ENCODE results near the gene CCL20. TPM values are rescaled to one million over a fixed set of nuclear protein-coding genes. Genes with fewer than 3 reads are reported as not detected.
"Not testable (repeated sequence)": the region's sequence is repeated elsewhere in the genome, so short reads cannot be mapped to it uniquely, and the experiment has no call there.

The CCL20 gene
- total RNA-seq, 2 experiments from 2014 or later: 0.37 TPM; not detected in 1

GRCh38 chr2:227783404-227784138 is 30.1 kb upstream of the CCL20 start:
- Mint-ChIP-seq H3K27me3 (peaks cover 8% of the 10 kb centered on the region), H3K9me3 (no peaks in the 10 kb centered on the region), H3K4me3 (peak overlapping the region; percentile 72), H3K36me3 (ENCODE audit: low read depth) (no peaks in the 10 kb centered on the region), H3K4me1 (peaks cover 10% of the 10 kb centered on the region), H3K27ac (peak overlapping the region; percentile 88)
- ChIA-PET POLR2A (no interaction called here), CTCF (interaction anchor here (0.6 to 1.5 kb wide), 5 partner anchors 8 to 1352 kb away, joined by 3 to 4 read pairs (median 3); no protein-coding TSS in a partner anchor)
- peak; percentile 18 for DNase-seq

DNA sequence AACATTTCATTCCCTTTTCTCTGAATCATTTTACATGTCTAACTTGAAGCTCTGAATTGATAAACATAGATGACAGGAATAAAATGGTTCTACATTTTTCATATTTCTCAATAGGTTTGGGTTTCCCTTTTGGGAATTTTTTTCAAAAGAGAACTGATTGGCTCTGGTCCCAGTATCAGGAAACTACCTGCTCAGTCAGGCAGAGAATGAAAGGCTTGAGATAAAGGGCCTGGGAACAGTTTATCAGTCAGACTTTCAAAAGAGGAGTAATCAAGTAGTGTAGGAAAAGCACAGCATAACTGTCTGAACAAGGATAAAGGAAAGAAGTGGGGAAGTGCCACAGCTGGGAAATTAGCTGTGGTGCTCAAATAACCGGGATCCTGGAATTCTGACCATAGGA is 28.3 kb upstream of the CCL20 start:
- peaks cover 8% of the 10 kb centered on the region for H3K27me3 Mint-ChIP-seq
- H3K27ac Mint-ChIP-seq: no peak overlapping the region
- no peaks in the 10 kb centered on the region for H3K9me3 Mint-ChIP-seq
- H3K4me1 Mint-ChIP-seq: peaks cover 10% of the 10 kb centered on the region
- H3K4me3 Mint-ChIP-seq: no peak overlapping the region
- ChIA-PET POLR2A (no interaction called here), CTCF (no interaction called here)
- no peaks in the 10 kb centered on the region for H3K36me3 Mint-ChIP-seq (ENCODE audit: low read depth)
- no peak for DNase-seq

GRCh38 chr2:227788561-227789018 is 25.1 kb upstream of the CCL20 start:
- no peak overlapping the region for H3K4me3 Mint-ChIP-seq
- H3K27ac Mint-ChIP-seq: no peak overlapping the region
- ChIA-PET CTCF (no interaction called here), POLR2A (no interaction called here)
- H3K36me3 Mint-ChIP-seq (ENCODE audit: low read depth): no peaks in the 10 kb centered on the region
- no peaks in the 10 kb centered on the region for H3K9me3 Mint-ChIP-seq
- H3K27me3 Mint-ChIP-seq: peaks cover 8% of the 10 kb centered on the region
- peaks cover 1% of the 10 kb centered on the region for H3K4me1 Mint-ChIP-seq
- no peak for DNase-seq

DNA sequence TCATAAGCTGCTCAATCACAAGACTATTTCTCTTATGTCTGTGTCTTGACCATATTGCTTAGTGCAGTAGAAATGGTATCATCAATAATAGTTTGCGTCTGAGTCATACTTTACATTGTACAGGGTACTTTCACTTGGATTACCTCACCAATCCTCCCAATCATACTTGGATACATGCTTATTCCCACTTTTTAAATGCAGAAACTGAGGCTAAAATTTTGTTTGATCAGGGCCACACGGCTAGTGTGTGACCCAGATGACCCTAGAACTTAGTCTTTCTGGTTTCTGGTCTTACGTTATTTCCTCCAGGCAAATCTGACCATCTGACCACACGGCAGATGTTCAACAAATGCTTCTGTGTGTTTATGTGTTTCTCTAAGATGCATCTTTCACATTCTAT is 23.8 kb upstream of the CCL20 start:
- H3K4me3 Mint-ChIP-seq: no peak overlapping the region
- CTCF ChIA-PET: interaction anchor here (0.6 kb wide), 1 partner anchor 1455 kb away, joined by 4 read pairs; no protein-coding TSS in a partner anchor
- H3K27ac Mint-ChIP-seq: no peak overlapping the region
- H3K4me1 Mint-ChIP-seq: no peaks in the 10 kb centered on the region
- H3K36me3 Mint-ChIP-seq (ENCODE audit: low read depth): no peaks in the 10 kb centered on the region
- no peaks in the 10 kb centered on the region for H3K9me3 Mint-ChIP-seq
- H3K27me3 Mint-ChIP-seq: peaks cover 8% of the 10 kb centered on the region
- POLR2A ChIA-PET: no interaction called here
- no peak for DNase-seq

- ChIA-PET CTCF (interaction anchor here (0.6 kb wide), 1 partner anchor 13 kb away, joined by 3 read pairs; no protein-coding TSS in a partner anchor), POLR2A (no interaction called here)
- H3K36me3 Mint-ChIP-seq (ENCODE audit: low read depth): no peaks in the 10 kb centered on the region
- no peak overlapping the region for H3K27ac Mint-ChIP-seq
- no peaks in the 10 kb centered on the region for H3K9me3 Mint-ChIP-seq
- no peak overlapping the region for H3K4me3 Mint-ChIP-seq
- H3K27me3 Mint-ChIP-seq: no peaks in the 10 kb centered on the region
- no peaks in the 10 kb centered on the region for H3K4me1 Mint-ChIP-seq
- DNase-seq: no peak
Measured at GRCh38 chr2:227793148-227793712, 20.4 kb upstream of the CCL20 start.

DNA sequence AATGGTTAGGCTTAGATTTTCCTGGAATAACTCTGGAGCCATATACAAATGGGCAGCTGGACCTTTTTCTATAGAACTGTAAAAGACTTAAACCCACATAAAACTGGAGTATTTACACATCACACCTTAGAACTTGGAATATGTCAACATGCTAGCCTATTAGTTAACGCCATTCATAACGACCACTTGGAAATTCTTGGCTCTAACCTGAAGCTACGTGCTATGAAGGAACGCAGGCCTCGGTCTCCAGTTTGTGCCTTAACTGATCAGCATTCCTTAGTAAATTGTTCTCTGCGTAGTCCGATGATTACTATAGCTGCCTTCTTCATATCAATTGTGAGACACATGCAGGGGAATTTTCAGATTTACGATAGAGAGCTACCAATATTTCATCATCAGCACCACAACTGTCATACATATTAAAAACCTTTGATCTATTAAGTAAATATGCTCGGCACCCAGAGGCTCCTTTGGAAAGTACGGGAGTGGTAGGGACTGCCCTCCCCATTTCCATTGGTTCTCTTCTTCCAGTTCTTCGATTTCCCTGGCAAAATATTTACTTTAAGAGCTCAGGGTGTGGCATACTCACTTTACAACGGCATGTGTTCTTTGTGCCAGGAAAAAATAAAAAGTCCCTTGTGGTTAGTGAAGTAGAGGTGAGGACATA is 17.5 kb upstream of the CCL20 start:
- CTCF ChIA-PET: interaction anchor here (1.7 kb wide), 1 partner anchor 30 kb away, joined by 4 read pairs; no protein-coding TSS in a partner anchor
- DNase-seq: no peak
- H3K27ac Mint-ChIP-seq: no peak overlapping the region
- POLR2A ChIA-PET: no interaction called here
- H3K36me3 Mint-ChIP-seq (ENCODE audit: low read depth): no peaks in the 10 kb centered on the region
- no peaks in the 10 kb centered on the region for H3K27me3 Mint-ChIP-seq
- H3K4me1 Mint-ChIP-seq: no peaks in the 10 kb centered on the region
- no peaks in the 10 kb centered on the region for H3K9me3 Mint-ChIP-seq
- no peak overlapping the region for H3K4me3 Mint-ChIP-seq

DNA sequence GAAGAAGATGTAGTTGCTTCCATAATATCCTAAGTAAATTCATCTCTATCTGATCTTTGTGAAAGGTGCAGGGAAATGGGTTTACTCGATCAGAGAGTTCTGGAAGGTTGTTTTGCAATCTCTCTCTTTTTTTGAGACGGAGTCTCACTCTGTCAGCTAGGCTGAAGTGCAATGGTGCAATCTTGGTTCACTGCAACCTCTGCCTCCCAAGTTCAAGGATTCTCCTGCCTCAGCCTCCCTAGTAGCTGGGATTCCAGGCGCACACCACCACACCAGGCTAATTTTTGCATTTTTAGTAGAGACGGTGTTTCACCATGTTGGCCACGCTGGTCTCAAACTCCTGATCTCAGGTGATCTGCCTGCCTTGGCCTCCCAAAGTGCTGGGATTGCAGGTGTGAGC is 16.9 kb upstream of the CCL20 start:
- H3K4me1 Mint-ChIP-seq; DNase-seq; CTCF ChIA-PET; H3K27me3 Mint-ChIP-seq; H3K27ac Mint-ChIP-seq; H3K4me3 Mint-ChIP-seq; POLR2A ChIA-PET; H3K36me3 Mint-ChIP-seq (ENCODE audit: low read depth); H3K9me3 Mint-ChIP-seq: not testable (repeated sequence)

- no peak for DNase-seq
- ChIA-PET CTCF (interaction anchor here (0.6 kb wide), 1 partner anchor 23 kb away, joined by 4 read pairs; no protein-coding TSS in a partner anchor), POLR2A (no interaction called here)
- H3K27me3 Mint-ChIP-seq: no peaks in the 10 kb centered on the region
- no peak overlapping the region for H3K27ac Mint-ChIP-seq
- H3K4me1 Mint-ChIP-seq: no peaks in the 10 kb centered on the region
- H3K36me3 Mint-ChIP-seq (ENCODE audit: low read depth): no peaks in the 10 kb centered on the region
- H3K9me3 Mint-ChIP-seq: no peaks in the 10 kb centered on the region
- H3K4me3 Mint-ChIP-seq: no peak overlapping the region
Measured at GRCh38 chr2:227799202-227799601, 14.4 kb upstream of the CCL20 start.

DNA sequence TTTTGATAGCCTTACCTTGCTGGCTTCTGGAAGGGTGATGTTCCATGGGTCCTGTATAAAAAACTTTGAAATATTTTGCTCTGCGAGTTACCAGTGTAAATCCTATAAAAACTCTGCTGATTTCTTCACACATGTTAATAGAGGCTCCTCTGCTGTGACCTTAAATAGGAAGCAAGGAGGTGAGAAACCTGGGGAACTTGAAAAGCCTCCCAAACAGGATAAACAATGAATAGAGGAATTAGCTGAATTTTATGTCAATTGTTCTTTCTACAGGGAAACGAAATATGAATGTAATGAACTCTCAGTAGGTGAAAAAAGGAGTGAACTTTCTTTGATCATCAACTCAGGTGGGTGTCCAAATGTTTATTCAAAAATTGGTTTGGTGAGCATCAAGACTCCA is 10.8 kb upstream of the CCL20 start:
- Mint-ChIP-seq H3K9me3 (no peaks in the 10 kb centered on the region), H3K4me3 (no peak overlapping the region), H3K27ac (no peak overlapping the region), H3K27me3 (peaks cover 3% of the 10 kb centered on the region), H3K4me1 (peaks cover 9% of the 10 kb centered on the region), H3K36me3 (ENCODE audit: low read depth) (no peaks in the 10 kb centered on the region)
- POLR2A ChIA-PET: no interaction called here
- CTCF ChIA-PET: no interaction called here
- no peak for DNase-seq

DNA sequence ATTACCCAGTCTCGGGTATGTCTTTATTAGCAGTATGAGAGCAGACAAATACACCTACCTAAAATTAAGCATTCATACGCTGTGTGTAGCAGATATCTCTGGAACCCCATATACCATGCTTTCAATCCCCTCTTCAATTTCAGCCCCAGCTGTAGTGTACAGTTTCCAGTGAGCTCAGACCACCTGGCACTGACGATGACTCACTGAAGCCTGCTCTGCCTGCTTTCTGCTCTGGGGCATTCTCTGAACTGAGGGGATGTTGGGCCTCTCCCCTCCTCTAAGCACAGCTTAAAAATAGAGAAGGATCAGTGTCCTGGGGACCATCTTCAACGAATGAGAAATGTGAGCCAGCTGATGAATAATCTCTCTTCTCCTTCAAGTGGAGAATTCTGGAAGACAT is 8.7 kb upstream of the CCL20 start:
- POLR2A ChIA-PET: interaction anchor here (0.6 to 0.7 kb wide), 2 partner anchors 65 to 727 kb away, joined by 3 to 11 read pairs; no protein-coding TSS in a partner anchor
- no peak overlapping the region for H3K27ac Mint-ChIP-seq
- CTCF ChIA-PET: no interaction called here

DNA sequence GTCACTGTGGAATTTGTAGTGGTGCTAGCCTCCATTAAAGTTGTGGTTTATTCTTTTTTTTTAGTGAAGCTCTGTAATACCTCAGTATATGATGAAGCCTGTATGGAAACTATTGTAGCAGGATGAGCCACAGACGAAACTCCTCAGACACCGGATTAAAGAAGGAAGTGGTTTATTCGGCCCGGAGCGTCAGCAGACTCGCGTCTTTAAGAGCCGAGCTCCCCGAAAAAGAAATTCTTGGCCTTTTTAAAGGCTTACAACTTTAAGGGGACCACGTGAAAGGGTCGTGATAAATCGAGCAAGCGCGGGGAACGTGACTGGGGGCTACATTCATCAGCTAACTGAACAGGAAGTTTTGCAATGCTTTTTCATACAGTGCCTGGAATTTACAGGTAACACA is 8.1 kb upstream of the CCL20 start:
- Mint-ChIP-seq H3K27me3 (peaks cover 3% of the 10 kb centered on the region), H3K4me1 (peaks cover 9% of the 10 kb centered on the region), H3K27ac (peak overlapping the region; percentile 63), H3K36me3 (ENCODE audit: low read depth) (no peaks in the 10 kb centered on the region), H3K4me3 (peak overlapping the region; percentile 44), H3K9me3 (no peaks in the 10 kb centered on the region)
- POLR2A ChIA-PET: interaction anchor here (0.6 to 0.7 kb wide), 2 partner anchors 66 to 727 kb away, joined by 3 to 11 read pairs; no protein-coding TSS in a partner anchor
- CTCF ChIA-PET: interaction anchor here (0.6 to 1.9 kb wide), 5 partner anchors 8 to 1115 kb away, joined by 3 to 4 read pairs (median 3); partner anchors contain the start of gene CCL20
- DNase-seq: no peak

More for the DNA sequence above, 8.7 kb upstream of the CCL20 start:
- Mint-ChIP-seq H3K4me3 (no peak overlapping the region), H3K36me3 (ENCODE audit: low read depth) (no peaks in the 10 kb centered on the region), H3K27me3 (peaks cover 3% of the 10 kb centered on the region), H3K9me3 (no peaks in the 10 kb centered on the region), H3K4me1 (peaks cover 9% of the 10 kb centered on the region)
- DNase-seq: no peak

- Mint-ChIP-seq H3K27me3 (peaks cover 5% of the 10 kb centered on the region), H3K9me3 (no peaks in the 10 kb centered on the region), H3K36me3 (ENCODE audit: low read depth) (no peaks in the 10 kb centered on the region), H3K4me3 (no peak overlapping the region), H3K27ac (no peak overlapping the region), H3K4me1 (peaks cover 9% of the 10 kb centered on the region)
- no peak for DNase-seq
- ChIA-PET CTCF (no interaction called here), POLR2A (interaction anchor here (0.6 kb wide), 1 partner anchor 25 kb away, joined by 3 read pairs; no protein-coding TSS in a partner anchor)
Measured at GRCh38 chr2:227808936-227809335, 4.7 kb upstream of the CCL20 start.

DNA sequence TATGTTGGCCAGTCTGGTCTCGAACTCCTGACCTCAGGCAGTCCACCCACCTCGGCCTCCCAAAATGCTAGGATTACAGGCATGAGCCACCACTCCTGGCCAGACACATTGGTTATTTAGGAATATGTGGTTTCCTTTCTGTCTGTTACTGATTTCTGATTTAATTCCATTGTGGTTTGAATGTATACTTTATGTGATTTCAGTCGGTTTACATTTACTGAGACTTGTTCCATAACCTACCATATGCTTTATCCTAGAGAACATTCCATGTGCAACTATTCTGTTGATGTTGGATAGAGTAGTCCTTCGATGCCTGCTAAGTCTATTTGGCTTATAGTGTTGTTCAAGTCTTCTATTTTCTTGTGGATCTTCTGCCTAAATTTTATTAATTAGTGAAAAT is 1.6 kb upstream of the CCL20 start:
- H3K9me3 Mint-ChIP-seq: no peaks in the 10 kb centered on the region
- no peak for DNase-seq
- peaks cover 5% of the 10 kb centered on the region for H3K27me3 Mint-ChIP-seq
- no peaks in the 10 kb centered on the region for H3K4me1 Mint-ChIP-seq
- ChIA-PET POLR2A (no interaction called here), CTCF (no interaction called here)
- H3K4me3 Mint-ChIP-seq: no peak overlapping the region
- no peak overlapping the region for H3K27ac Mint-ChIP-seq
- no peaks in the 10 kb centered on the region for H3K36me3 Mint-ChIP-seq (ENCODE audit: low read depth)
